NCI-H524 treated with DMSO at 0.1 percent for 48 hours (cell line): ENCODE data around the gene HOXD1.
A peak's percentile ranks its signal among the peaks of the same experiment; 100 is the strongest.

ENCODE experiments used
- DNase-seq: peaks from one replicate; lab custom pipeline; 2025; lab: John Stamatoyannopoulos, UW

HOXD1 gene

GRCh38 chr2:176165370-176166050 is 23.0 kb upstream of the HOXD1 start:
- DNase-seq, result no peak

DNA sequence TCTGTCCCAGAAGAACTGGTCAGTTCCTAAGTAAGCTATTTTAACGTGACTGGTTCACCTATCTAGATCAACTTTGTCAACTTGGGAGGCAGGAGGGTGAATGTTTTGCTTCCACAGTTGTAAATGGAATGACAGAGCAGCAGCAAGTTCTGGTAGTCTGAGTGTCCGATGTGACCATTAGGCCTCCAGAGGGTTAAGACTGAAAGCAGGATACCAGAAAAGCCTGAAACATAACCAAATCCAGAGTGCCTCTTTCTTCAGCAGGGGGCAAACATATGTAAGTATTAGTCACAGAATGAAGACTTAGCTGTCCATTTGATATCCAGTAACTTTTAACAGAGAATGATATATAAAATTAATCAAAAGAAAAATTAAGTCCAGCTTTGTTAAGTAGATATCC is 22.2 kb upstream of the HOXD1 start:
- no peak for DNase-seq

GRCh38 chr2:176167398-176167797 is 21.1 kb upstream of the HOXD1 start:
- no peak for DNase-seq

DNA sequence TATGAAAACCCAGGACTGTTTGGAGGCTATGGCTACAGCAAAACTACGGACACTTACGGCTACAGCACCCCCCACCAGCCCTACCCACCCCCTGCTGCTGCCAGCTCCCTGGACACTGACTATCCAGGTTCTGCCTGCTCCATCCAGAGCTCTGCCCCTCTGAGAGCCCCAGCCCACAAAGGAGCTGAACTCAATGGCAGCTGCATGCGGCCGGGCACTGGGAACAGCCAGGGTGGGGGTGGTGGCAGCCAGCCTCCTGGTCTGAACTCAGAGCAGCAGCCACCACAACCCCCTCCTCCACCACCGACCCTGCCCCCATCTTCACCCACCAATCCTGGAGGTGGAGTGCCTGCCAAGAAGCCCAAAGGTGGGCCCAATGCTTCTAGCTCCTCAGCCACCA is 19.3 kb upstream of the HOXD1 start:
- no peak for DNase-seq

- no peak for DNase-seq
Observed at GRCh38 chr2:176169711-176170110, 18.8 kb upstream of the HOXD1 start.

- no peak for DNase-seq
Observed at GRCh38 chr2:176170602-176171305, 17.7 kb upstream of the HOXD1 start.

- no peak for DNase-seq
Observed at GRCh38 chr2:176171351-176172006, 17.0 kb upstream of the HOXD1 start.

GRCh38 chr2:176172007-176172894 is 16.2 kb upstream of the HOXD1 start:
- DNase-seq, result no peak

- DNase-seq, result no peak
Observed at GRCh38 chr2:176172895-176173566, 15.4 kb upstream of the HOXD1 start.

DNA sequence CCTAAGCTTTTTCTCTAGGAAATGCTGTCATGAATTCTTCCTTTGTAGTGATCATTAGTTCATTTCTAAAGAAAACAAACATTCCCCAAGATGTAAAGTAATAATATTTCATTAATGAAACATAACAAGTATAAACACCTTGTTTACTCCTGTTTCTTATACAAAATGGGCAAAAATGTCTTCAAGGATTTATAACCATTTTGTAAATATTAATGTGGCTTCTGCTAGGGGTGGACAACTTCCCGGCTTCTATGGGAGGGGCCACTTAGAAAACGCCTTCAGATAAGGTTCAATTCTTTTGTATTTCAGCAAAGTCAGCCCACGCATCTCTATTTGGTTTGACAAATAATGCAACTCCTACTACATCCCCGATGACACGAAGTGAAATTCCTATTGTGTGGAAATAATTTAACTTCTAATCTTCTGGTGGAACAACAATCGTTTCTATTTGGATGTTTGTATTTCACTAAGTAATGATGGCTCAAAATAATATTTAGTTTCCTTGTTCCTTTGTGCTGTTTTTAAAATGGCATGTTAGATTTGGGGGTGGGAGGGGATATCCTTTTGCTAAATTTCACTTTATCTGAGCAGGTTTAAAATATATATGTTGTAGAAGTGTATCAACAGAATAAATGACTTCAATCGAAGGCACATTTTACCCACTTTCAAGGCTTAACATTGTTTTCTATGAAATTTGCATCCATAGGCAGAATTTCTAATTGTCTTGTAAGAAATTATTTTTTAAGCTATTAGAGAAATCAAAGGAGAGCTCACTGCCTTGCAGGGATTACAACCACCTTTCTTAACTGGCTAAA is 14.7 kb upstream of the HOXD1 start:
- no peak for DNase-seq

- DNase-seq, result peak; percentile 80
Observed at GRCh38 chr2:176174382-176174823, 14.1 kb upstream of the HOXD1 start.

GRCh38 chr2:176174824-176175708 is 13.4 kb upstream of the HOXD1 start:
- no peak for DNase-seq

GRCh38 chr2:176175709-176176607 is 12.5 kb upstream of the HOXD1 start:
- DNase-seq, result peak; percentile 61

DNA sequence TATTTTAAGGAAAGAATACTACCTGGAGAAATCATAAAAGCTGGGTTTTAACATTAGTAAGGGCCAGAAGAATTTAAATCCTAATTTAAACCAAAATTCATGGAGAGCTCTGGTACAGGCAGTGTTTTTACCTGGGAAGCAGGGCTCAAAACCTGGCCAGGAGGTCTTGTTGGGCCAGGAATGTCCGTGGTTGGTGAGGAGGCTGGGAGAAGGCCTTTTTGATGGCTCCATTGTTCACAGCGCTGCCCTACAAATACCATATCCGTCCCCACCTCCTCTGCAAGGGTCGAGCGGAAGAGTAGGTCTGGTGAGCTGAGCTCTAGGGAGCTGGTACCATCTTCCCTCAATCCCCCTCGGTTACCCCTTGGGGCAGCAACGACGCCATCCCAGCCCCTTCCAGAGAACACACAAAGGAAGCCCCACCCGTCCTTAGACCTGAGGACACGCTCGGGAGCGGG is 10.9 kb upstream of the HOXD1 start:
- no peak for DNase-seq

DNA sequence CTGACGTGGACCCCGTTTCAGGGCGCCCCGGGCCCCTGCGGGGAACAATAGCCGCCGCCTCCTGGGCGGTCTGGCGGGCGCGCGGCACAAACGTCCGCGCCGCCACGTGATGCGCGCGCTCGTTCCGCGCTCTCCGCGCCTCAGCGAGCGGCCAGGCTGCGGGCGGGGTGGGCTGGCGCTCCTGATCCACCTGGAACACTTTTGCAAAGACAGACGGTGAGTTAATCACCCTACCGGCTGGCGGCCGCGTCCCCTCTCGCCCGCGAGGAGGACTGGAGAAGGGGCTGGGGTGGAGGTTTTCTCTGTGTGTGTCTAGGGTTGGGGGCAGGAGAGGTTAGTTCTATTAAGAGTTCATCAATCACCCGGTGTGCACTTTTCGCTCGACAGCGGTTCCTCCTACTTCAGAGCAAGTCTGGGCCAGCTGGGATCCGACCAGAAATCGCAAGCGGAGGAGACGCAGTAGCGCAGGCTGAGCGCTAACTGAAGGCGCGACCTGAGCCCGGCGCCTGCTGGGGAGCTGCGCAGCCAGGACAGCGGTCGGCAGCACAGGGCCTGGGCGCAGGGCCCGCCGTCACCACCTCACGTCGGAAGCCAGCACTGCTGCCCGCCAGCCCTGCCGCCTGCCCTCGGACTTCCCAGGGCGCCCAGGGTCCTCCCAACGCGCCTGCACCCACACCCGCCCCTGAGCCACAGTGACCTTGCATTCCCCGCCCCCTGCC is 10.3 kb upstream of the HOXD1 start:
- peak; percentile 62 for DNase-seq

DNA sequence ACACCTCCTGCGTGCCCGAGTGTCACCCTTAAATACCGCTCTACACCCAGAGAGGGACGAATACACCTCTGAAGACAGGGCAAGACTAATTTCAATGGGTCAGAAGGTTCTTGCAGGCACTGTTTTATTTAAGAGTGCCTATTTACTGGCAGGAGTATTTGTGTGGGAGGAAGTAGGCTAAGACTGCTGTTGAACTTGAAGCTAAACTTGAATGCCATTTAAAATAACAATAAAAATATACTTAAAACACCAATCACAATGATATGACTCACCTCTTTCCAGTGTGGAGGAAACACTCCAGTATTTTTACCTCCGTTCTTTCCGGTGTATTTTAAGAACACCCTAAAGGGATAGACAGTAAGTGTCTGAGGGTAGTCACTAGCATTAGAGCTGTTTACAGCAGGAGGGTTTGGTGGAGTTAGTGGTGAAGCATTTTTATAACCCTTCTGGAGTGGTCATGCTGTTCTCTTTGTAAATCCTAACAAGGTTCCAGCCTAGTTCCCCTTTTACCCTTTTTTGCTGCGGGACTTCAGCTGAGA is 9.6 kb upstream of the HOXD1 start:
- no peak for DNase-seq

- no peak for DNase-seq
Observed at GRCh38 chr2:176181551-176181950, 6.9 kb upstream of the HOXD1 start.

DNA sequence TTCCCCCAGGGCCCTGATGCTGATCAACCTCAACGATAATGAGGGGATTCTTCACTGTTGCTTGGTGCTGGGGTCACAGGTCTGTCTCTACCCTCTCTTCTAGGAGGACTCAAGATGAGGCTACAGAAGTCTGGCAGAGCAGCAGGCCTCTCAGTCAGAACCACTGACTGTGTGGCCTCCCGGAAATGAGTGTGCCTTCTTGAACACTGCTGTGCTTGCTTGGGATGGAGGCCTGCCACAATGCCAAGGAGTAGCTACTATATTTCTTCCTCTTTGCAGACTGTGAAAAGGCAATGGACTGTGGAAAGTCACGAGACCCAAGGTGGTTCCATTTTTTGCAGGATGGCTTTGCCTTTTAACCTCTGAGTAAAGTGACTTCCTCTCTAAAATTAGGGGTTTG is 5.8 kb upstream of the HOXD1 start:
- DNase-seq, result no peak
